ENCODE results near the gene RHBDL2. TPM values are rescaled to one million over a fixed set of nuclear protein-coding genes. Genes with fewer than 3 reads are reported as not detected.

RHBDL2 gene
- total and polyA plus RNA-seq, 5 donors from 2014 or later, result 0.10 TPM; not detected in 3

DNA sequence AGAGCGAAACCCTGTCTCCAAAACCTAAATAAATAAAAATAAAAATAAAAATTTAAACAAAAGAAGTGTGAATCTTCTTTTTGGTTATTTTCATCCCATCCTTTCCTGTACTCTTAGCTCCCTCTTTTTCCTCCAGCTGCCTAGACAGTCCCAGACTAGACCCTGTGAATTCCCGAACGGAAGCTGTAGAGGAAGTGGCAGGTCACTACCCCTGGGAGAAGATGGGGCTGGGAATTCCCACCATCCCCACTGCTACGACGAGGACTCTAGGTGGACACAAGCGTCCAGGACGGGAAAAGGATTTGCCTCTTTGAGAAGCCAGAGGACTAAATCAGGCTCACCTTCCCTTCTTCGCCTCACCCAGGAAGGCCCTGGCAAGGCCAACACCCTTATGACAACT lies 12.6 kb downstream of the RHBDL2 start:
- DNase-seq (no peak), ATAC-seq (ENCODE audit: low read depth in 2 of 2) (no peak)
- no peak overlapping the region for H3K4me3 ChIP-seq (ENCODE audit: low read depth, low read length)
- Mint-ChIP-seq H3K4me1 (no peaks in the 10 kb centered on the region), H3K4me3 (no peak overlapping the region), H3K36me3 (no peaks in the 10 kb centered on the region), H3K27ac (no peak overlapping the region), H3K27me3 (peaks cover 12% of the 10 kb centered on the region), H3K9me3 (peaks cover 0 to 1% (median 0%) of the 10 kb centered on the region in 7 donors)
- H3K9me3 ChIP-seq (ENCODE audit: control insufficient read depth in 2 of 2, low read length in 2 of 2), result no peaks in the 10 kb centered on the region
- no peaks in the 10 kb centered on the region for H3K4me1 ChIP-seq (ENCODE audit: control insufficient read depth, insufficient read depth, low read length, poor library complexity, severe bottlenecking)
- no peaks in the 10 kb centered on the region for H3K27me3 ChIP-seq (ENCODE audit: control insufficient read depth, insufficient read depth, low read length)
- no peak overlapping the region for H3K27ac ChIP-seq (ENCODE audit: insufficient read depth, low read length, poor library complexity, severe bottlenecking)
- no peaks in the 10 kb centered on the region for H3K36me3 ChIP-seq (ENCODE audit: control insufficient read depth, insufficient read depth, low read length)

- ATAC-seq (ENCODE audit: low read depth in 2 of 2) (no peak), DNase-seq (no peak)
- Histone ChIP-seq H3K36me3 (ENCODE audit: control insufficient read depth, insufficient read depth, low read length) (no peaks in the 10 kb centered on the region), H3K27ac (ENCODE audit: insufficient read depth, low read length, poor library complexity, severe bottlenecking) (no peak overlapping the region), H3K9me3 (ENCODE audit: control insufficient read depth in 2 of 2, low read length in 2 of 2) (no peaks in the 10 kb centered on the region), H3K4me1 (ENCODE audit: control insufficient read depth, insufficient read depth, low read length, poor library complexity, severe bottlenecking) (no peaks in the 10 kb centered on the region), H3K27me3 (ENCODE audit: control insufficient read depth, insufficient read depth, low read length) (no peaks in the 10 kb centered on the region), H3K4me3 (ENCODE audit: low read depth, low read length) (no peak overlapping the region)
- Mint-ChIP-seq H3K36me3 (no peaks in the 10 kb centered on the region), H3K4me1 (no peaks in the 10 kb centered on the region), H3K27ac (no peak overlapping the region), H3K4me3 (no peak overlapping the region), H3K27me3 (no peaks in the 10 kb centered on the region), H3K9me3 (no peaks in the 10 kb centered on the region)
Observed at GRCh38 chr1:38926091-38926490, 15.5 kb downstream of the RHBDL2 start.

- no peak overlapping the region for H3K27ac ChIP-seq (ENCODE audit: insufficient read depth, low read length, poor library complexity, severe bottlenecking)
- DNase-seq (no peak), ATAC-seq (ENCODE audit: low read depth in 2 of 2) (no peak)
Observed at GRCh38 chr1:38925391-38925790, 16.2 kb downstream of the RHBDL2 start.

GRCh38 chr1:38923607-38924006 lies 18.0 kb downstream of the RHBDL2 start:
- Histone ChIP-seq H3K27me3 (ENCODE audit: control insufficient read depth, insufficient read depth, low read length) (no peaks in the 10 kb centered on the region), H3K36me3 (ENCODE audit: control insufficient read depth, insufficient read depth, low read length) (no peaks in the 10 kb centered on the region), H3K27ac (ENCODE audit: insufficient read depth, low read length, poor library complexity, severe bottlenecking) (no peak overlapping the region), H3K9me3 (ENCODE audit: control insufficient read depth in 2 of 2, low read length in 2 of 2) (no peaks in the 10 kb centered on the region), H3K4me3 (ENCODE audit: low read depth, low read length) (no peak overlapping the region), H3K4me1 (ENCODE audit: control insufficient read depth, insufficient read depth, low read length, poor library complexity, severe bottlenecking) (no peaks in the 10 kb centered on the region)
- Mint-ChIP-seq H3K27ac (no peak overlapping the region), H3K4me1 (no peaks in the 10 kb centered on the region), H3K4me3 (no peak overlapping the region), H3K27me3 (no peaks in the 10 kb centered on the region), H3K36me3 (no peaks in the 10 kb centered on the region), H3K9me3 (no peaks in the 10 kb centered on the region)
- DNase-seq, result no peak
- no peak for ATAC-seq (ENCODE audit: low read depth in 2 of 2)

More at GRCh38 chr1:38925391-38925790, 16.2 kb downstream of the RHBDL2 start:
- H3K4me1 Mint-ChIP-seq, result no peaks in the 10 kb centered on the region
- H3K9me3 Mint-ChIP-seq, result no peaks in the 10 kb centered on the region
- H3K27me3 ChIP-seq (ENCODE audit: control insufficient read depth, insufficient read depth, low read length), result no peaks in the 10 kb centered on the region
- no peaks in the 10 kb centered on the region for H3K4me1 ChIP-seq (ENCODE audit: control insufficient read depth, insufficient read depth, low read length, poor library complexity, severe bottlenecking)
- no peaks in the 10 kb centered on the region for H3K27me3 Mint-ChIP-seq
- H3K27ac Mint-ChIP-seq, result no peak overlapping the region
- H3K4me3 Mint-ChIP-seq, result no peak overlapping the region
- no peaks in the 10 kb centered on the region for H3K9me3 ChIP-seq (ENCODE audit: control insufficient read depth in 2 of 2, low read length in 2 of 2)
- no peaks in the 10 kb centered on the region for H3K36me3 ChIP-seq (ENCODE audit: control insufficient read depth, insufficient read depth, low read length)
- H3K4me3 ChIP-seq (ENCODE audit: low read depth, low read length), result no peak overlapping the region
- H3K36me3 Mint-ChIP-seq, result no peaks in the 10 kb centered on the region

DNA sequence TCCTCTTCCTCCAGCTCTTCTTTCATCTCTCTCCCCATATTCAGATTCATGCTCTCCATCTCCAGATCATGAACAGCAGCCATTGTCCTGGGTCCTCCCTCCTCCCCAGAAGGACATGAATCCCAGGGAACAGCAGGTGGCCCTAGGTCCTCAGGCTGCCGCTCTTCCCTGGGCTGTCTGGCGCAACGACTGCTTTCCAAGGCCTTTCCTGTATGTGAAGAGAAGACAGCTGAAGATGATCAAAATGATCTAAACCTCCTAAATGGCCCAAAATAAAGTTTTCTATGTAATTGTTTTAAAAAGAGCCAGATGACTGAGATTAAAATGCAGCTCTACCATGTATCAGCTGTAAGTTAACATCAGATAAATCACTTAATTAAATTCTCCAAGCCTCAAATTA lies 22.5 kb downstream of the RHBDL2 start:
- Mint-ChIP-seq H3K27ac (no peak overlapping the region), H3K4me3 (no peak overlapping the region), H3K36me3 (no peaks in the 10 kb centered on the region), H3K4me1 (peaks cover 0 to 3% (median 0%) of the 10 kb centered on the region in 4 donors), H3K27me3 (no peaks in the 10 kb centered on the region), H3K9me3 (no peaks in the 10 kb centered on the region)
- no peak overlapping the region for H3K27ac ChIP-seq (ENCODE audit: insufficient read depth, low read length, poor library complexity, severe bottlenecking)
- DNase-seq (no peak), ATAC-seq (ENCODE audit: low read depth in 2 of 2) (no peak)
- no peaks in the 10 kb centered on the region for H3K4me1 ChIP-seq (ENCODE audit: control insufficient read depth, insufficient read depth, low read length, poor library complexity, severe bottlenecking)
- H3K36me3 ChIP-seq (ENCODE audit: control insufficient read depth, insufficient read depth, low read length), result no peaks in the 10 kb centered on the region
- no peaks in the 10 kb centered on the region for H3K9me3 ChIP-seq (ENCODE audit: control insufficient read depth in 2 of 2, low read length in 2 of 2)
- H3K4me3 ChIP-seq (ENCODE audit: low read depth, low read length), result no peak overlapping the region
- no peaks in the 10 kb centered on the region for H3K27me3 ChIP-seq (ENCODE audit: control insufficient read depth, insufficient read depth, low read length)

GRCh38 chr1:38918568-38918967 lies 23.1 kb downstream of the RHBDL2 start:
- Histone ChIP-seq H3K27me3 (ENCODE audit: control insufficient read depth, insufficient read depth, low read length) (no peaks in the 10 kb centered on the region), H3K36me3 (ENCODE audit: control insufficient read depth, insufficient read depth, low read length) (no peaks in the 10 kb centered on the region), H3K4me1 (ENCODE audit: control insufficient read depth, insufficient read depth, low read length, poor library complexity, severe bottlenecking) (no peaks in the 10 kb centered on the region), H3K9me3 (ENCODE audit: control insufficient read depth in 2 of 2, low read length in 2 of 2) (no peaks in the 10 kb centered on the region), H3K4me3 (ENCODE audit: low read depth, low read length) (no peak overlapping the region), H3K27ac (ENCODE audit: insufficient read depth, low read length, poor library complexity, severe bottlenecking) (no peak overlapping the region)
- DNase-seq, result no peak
- Mint-ChIP-seq H3K27ac (no peak overlapping the region), H3K9me3 (no peaks in the 10 kb centered on the region), H3K36me3 (no peaks in the 10 kb centered on the region), H3K27me3 (no peaks in the 10 kb centered on the region), H3K4me3 (no peak overlapping the region), H3K4me1 (peaks cover 0 to 3% (median 0%) of the 10 kb centered on the region in 4 donors)
- no peak for ATAC-seq (ENCODE audit: low read depth in 2 of 2)

GRCh38 chr1:38917772-38918171 lies 23.9 kb downstream of the RHBDL2 start:
- H3K4me1 Mint-ChIP-seq, result peaks cover 0 to 3% (median 0%) of the 10 kb centered on the region in 4 donors
- H3K4me3 ChIP-seq (ENCODE audit: low read depth, low read length), result no peak overlapping the region
- ATAC-seq (ENCODE audit: low read depth in 2 of 2), result no peak
- H3K4me1 ChIP-seq (ENCODE audit: control insufficient read depth, insufficient read depth, low read length, poor library complexity, severe bottlenecking), result no peaks in the 10 kb centered on the region
- H3K27ac Mint-ChIP-seq, result no peak overlapping the region
- H3K9me3 Mint-ChIP-seq, result no peaks in the 10 kb centered on the region
- H3K36me3 Mint-ChIP-seq, result no peaks in the 10 kb centered on the region
- H3K27ac ChIP-seq (ENCODE audit: insufficient read depth, low read length, poor library complexity, severe bottlenecking), result no peak overlapping the region
- no peaks in the 10 kb centered on the region for H3K9me3 ChIP-seq (ENCODE audit: control insufficient read depth in 2 of 2, low read length in 2 of 2)
- no peaks in the 10 kb centered on the region for H3K27me3 ChIP-seq (ENCODE audit: control insufficient read depth, insufficient read depth, low read length)
- no peak for DNase-seq
- H3K4me3 Mint-ChIP-seq, result no peak overlapping the region
- H3K27me3 Mint-ChIP-seq, result no peaks in the 10 kb centered on the region
- no peaks in the 10 kb centered on the region for H3K36me3 ChIP-seq (ENCODE audit: control insufficient read depth, insufficient read depth, low read length)

GRCh38 chr1:38917337-38917736 lies 24.3 kb downstream of the RHBDL2 start:
- no peak overlapping the region for H3K27ac Mint-ChIP-seq
- Histone ChIP-seq H3K27ac (ENCODE audit: insufficient read depth, low read length, poor library complexity, severe bottlenecking) (no peak overlapping the region), H3K9me3 (ENCODE audit: control insufficient read depth in 2 of 2, low read length in 2 of 2) (no peaks in the 10 kb centered on the region), H3K4me3 (ENCODE audit: low read depth, low read length) (no peak overlapping the region), H3K27me3 (ENCODE audit: control insufficient read depth, insufficient read depth, low read length) (no peaks in the 10 kb centered on the region), H3K4me1 (ENCODE audit: control insufficient read depth, insufficient read depth, low read length, poor library complexity, severe bottlenecking) (no peaks in the 10 kb centered on the region), H3K36me3 (ENCODE audit: control insufficient read depth, insufficient read depth, low read length) (no peaks in the 10 kb centered on the region)
- H3K9me3 Mint-ChIP-seq, result no peaks in the 10 kb centered on the region
- no peak overlapping the region for H3K4me3 Mint-ChIP-seq
- peaks cover 0 to 3% (median 0%) of the 10 kb centered on the region in 4 donors for H3K4me1 Mint-ChIP-seq
- DNase-seq (no peak), ATAC-seq (ENCODE audit: low read depth in 2 of 2) (no peak)
- no peaks in the 10 kb centered on the region for H3K27me3 Mint-ChIP-seq
- H3K36me3 Mint-ChIP-seq, result no peaks in the 10 kb centered on the region

All from CD4-positive, CD25-positive, alpha-beta regulatory T cell (primary cell).